ENCODE data around the gene HOXB1.

HOXB1 gene

DNA sequence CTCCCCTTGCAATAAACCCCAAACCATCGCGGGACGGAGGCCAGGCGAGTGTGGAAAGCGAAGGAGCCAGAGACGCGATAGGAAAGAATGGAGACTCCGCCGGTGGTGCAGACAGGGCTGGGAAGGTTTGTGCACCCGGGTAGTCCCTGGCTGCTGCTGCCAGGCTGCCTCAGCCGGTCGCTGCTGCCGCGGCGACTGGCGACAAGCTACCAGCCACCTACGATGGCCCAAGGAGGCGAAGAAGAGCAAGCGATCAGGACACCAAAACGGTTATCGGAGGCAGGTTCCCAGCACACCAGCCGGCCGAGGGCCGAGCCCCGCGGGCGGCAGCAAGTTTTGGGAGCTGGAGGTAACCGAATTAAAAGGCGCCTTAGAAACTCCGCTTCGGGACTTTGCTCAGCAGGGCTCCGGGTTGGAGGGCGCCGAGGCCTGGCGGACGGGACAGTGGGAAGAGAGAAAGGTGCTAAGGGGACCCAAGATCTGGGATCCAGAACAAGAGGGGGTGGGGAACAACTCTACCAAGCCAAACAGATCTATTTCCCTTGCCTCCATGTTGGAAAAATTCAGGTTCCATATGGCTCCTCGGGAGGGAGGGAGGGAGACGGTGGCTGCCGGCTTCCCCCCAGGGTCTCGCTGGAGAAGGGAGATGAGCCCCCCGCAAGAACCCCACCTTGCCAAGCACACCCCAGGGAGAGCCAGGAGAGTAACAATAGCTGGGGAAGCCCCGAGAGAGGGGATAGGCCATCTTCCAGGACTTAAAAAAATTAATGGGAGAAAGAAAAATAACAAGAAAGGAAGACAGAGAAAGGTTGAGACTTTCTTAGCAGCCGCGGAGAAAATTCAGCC, 23.8 kb upstream of the HOXB1 start:
- DNase-seq (ENCODE audit: low spot score) = no peak

DNA sequence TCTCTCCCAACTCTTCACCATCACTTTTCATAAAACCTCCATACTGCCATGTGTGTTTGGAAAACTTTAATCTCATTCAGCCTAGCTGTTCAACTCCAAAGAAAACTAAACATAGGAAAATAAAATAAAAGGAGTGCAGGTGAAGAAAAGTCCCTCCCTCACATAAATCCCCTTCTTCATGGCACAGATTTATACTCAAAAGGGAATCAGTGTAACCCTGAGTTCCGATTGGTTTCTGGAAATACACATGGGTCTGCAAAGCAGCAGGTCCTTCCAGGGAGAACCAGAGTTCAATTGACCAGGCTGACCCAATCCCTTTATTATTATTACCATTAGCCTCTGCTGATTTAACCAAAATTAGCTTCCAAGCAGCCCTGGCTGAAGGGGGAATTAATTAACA, 23.0 kb upstream of the HOXB1 start:
- DNase-seq (ENCODE audit: low spot score) = no peak

DNA sequence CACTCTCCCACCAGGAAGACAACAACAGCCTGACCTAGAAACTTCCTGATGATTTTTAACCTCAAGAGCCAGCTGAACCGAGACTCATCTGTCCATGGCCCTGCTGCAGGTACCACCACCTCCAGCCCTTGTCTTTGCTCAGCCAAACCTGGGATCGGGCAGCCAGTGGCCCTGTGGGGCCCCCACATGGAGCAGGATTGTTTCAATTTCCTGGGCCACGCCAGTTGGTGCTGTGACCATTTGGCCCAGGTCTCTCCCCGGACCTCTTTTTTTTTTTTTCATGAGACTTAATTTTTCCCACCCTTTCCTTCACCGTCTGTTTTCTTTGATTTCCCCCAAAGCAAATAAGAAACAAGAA, 22.4 kb upstream of the HOXB1 start:
- no peak for DNase-seq (ENCODE audit: low spot score)

DNA sequence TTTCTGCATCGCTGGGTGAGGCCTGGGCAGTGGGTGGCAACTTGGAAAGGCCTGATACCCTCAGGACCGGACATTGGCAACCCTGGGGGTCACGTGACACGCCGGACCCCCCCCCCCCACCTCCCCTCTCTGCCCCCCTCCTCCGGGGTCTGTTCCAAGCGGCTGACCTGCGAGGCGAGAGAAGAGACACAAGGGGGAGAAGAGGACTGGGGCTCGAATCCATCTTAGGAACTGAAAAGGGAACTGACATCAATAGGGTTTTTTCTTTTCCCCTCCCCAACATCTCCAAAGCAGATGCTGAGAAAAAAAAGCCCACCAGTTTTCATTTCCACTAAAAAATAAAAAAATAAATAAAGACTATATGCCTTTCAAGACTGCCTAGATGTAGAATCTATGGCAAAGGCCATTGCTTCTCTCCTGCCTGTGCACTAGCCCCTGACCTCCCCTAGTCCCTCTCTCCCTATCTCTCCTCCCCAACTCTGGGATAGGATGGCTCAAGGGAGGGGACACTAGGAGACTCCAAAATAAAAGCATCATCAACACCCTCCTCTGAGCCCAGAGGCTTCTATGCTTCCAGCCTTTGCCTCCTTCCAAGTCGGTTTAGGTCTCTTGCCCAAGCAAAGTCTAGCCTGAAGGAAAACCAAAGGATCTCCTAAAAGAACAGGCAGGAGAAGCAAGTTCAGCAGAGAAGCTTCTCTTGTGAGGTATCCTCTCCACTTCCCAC, 21.8 kb upstream of the HOXB1 start:
- DNase-seq (ENCODE audit: low spot score) = no peak

DNA sequence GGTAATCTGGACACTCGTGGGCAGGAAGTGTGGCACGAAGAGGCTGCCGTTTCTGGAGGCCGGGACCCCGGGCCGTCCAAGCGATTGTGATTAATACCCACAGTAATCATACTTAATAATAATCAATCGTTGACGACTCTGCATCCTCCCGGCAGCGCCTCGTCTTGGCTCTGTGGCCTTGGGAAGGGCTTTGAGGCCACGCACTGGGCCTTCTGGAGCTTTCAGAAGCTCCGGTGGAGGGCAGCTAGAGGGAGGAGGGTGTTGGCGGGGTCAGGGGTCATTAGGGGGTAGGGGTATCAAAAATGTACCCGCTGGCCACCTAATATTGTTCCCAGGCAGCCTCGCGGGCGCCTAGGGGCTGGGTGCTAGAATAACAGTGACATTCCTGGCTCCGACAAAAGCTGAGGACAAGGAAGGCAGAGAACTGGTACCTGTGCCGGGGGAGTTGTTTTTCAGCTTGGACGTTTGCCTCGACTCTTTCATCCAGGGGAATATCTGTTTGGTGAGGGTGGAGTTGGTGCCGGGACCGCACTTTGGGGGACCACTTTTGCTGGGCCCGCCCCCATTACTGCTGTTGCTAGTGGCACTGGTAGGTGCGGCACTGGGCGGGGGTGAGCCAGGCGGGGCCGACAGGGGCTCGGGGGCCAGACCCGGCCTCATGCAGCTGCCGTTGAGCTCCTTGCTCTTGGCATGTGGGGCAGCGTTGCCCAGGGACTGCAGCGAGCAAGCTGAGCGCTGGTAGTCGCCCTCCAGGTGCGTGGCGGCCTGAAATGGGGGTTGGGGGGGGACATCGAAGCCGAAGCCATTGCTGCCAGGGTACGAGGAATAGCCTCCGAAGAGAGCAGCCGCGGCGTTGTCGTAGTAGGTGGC, 21.0 kb upstream of the HOXB1 start:
- no peak for DNase-seq (ENCODE audit: low spot score)

DNA sequence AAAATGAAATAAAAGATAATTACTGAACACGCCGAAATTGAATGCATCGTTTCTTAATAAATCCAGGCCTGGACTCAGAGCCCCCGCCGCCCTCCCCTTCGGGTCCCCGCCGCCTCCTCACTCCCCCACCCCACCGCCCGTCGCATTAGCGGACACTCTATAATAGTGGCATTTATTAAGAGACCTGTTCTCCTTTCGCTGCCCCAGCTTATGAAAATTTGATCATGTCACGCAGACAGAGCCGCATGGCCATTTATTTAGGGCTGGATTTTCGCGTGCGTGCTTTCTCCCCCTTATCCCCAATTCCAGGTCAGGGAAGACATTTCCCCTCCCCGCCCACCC, 20.4 kb upstream of the HOXB1 start:
- DNase-seq (ENCODE audit: low spot score) = no peak

DNA sequence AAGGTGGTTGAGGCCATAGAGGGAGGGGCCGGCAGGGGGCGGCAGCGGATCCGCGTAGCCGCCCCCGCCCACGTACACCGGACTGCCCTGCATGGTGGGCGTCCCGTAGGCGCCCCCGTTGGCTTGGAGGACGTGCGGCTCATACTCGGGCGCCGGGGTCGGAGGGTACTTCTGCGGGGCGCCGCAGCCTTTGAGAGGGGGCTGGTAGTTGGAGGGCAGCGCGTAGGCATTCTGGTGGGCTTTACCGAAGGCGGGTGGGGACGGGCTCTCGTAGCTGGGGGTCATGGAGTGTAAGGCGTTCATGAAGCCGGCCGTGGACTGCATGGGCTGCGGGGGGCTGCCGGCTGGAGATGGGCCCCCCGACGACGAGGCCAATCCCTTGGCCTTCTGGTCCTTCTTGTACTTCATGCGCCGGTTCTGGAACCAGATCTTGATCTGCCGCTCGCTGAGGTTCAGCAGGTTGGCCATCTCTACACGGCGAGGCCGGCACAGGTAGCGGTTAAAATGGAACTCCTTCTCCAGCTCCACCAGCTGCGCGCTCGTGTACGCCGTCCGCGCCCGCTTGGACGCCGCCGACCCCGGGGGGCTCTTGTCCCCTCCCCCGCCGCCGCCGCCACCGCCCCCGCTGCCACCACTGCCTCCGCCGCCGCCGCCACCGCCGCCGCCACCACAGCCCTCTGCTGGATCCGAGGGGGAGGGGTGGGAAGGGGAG, 19.8 kb upstream of the HOXB1 start:
- DNase-seq (ENCODE audit: low spot score) = no peak

DNA sequence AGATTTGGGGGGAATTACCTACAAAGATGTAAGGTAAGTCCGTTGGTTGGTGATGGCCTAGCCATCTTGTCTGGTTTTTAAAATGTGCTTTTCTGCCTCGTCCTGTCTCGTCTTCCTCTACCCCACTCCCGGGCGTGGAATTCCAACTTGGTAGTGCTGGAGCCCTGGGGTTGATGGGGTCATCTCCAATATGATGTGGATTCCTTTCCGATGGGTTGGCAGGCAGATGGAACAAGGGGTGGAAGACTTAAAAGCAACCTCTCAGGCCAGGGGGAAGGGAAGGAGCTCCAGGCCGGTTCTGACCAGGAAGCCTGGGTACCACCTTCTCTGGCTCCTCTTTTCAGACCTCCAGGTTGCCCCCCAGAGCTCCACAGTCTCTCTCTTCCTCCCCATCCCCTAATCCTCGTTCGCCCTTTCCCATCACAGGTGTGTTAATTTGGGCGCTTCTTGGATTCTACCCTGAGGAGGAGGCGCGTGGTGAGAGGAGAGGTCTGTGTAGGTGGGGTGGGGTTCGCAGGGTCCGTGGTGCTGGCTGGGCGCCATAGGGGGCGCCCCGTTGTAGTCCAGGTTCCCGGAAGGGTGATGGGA, 19.2 kb upstream of the HOXB1 start:
- DNase-seq (ENCODE audit: low spot score) = no peak

DNA sequence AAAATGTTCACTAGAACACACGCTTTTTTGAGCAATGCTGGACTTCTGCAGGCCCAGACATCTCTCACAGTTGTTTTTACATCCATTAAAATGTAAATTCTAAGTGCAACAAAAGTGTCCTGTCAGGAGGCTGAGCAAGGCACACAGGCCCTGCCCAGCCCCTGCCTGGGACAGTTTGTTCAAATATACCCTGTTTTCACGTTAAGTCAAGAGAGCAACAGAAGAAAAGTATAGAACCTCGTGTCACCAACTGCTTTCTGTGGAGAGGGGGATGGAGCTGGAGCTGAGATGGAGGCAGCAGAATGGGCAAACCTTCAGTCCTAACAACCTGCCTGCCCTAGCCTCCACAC, 18.4 kb upstream of the HOXB1 start:
- no peak for DNase-seq (ENCODE audit: low spot score)

DNA sequence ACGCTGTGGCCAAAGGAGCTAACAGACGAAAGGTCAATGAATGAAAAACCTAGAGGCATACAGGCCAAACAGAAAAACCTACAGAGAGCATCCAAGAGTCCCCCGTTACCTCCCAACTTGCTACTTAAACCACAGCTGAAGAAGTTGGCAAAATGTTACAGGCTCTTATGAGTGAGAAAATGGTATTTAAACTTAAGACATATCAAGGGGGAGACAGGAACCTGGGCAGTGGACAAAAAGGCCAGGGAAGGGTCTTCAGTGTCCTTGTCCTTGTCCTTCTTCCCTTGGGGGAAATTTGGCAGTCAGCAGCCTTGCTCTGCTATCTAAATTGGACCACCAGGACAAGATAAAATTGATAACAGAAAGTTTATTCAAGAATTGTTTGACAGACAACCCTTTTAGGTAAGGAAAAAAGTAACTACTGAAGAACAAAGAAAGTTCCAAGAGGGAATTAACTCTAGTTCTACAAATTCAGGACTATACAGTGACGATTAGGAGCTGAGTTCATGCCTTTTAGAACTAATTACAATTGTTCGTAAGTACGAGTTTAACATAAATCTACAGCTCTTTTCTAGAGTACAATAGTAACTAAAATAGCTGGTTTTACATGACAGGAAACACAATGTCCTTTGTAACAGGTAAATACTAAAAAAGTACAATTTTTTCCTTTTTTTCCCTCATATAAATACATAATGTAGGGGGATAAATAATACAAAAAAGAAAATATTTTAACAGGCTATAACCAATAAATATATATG, 17.9 kb upstream of the HOXB1 start:
- DNase-seq (ENCODE audit: low spot score) = no peak

DNA sequence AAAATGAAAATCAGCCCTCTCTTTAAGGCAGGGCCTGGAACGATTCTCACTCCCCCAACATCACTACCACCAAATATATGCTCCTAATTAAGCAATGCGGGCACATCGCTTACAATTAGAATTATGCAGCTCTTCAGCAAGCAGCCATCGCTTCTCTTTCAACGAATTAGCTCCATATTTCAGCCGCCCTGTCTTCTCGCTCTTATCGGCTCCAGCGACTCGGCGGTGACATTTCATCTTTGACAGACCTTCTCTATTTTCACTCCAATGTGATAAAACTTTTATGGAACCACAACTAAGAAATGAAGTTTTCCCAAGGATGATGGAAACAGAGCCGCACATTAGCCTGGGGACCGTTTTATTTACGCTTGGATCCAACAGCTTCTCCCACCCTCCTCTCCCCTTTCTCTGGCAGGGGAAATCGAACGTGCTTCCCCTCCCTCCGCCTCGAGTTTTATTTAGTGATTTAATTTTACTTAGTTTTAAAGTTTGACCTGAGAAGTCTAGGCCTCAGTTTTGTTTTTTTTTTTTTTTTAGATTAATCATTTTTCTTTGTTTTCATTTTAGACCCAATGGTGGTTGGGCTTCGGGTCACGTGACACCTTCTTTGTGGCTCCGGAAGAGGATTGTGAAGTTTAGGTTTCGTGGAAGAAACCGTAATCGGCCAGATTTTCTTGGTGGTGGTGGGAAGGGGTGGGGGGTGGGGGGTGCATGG, 17.2 kb upstream of the HOXB1 start:
- DNase-seq (ENCODE audit: low spot score) = no peak

DNA sequence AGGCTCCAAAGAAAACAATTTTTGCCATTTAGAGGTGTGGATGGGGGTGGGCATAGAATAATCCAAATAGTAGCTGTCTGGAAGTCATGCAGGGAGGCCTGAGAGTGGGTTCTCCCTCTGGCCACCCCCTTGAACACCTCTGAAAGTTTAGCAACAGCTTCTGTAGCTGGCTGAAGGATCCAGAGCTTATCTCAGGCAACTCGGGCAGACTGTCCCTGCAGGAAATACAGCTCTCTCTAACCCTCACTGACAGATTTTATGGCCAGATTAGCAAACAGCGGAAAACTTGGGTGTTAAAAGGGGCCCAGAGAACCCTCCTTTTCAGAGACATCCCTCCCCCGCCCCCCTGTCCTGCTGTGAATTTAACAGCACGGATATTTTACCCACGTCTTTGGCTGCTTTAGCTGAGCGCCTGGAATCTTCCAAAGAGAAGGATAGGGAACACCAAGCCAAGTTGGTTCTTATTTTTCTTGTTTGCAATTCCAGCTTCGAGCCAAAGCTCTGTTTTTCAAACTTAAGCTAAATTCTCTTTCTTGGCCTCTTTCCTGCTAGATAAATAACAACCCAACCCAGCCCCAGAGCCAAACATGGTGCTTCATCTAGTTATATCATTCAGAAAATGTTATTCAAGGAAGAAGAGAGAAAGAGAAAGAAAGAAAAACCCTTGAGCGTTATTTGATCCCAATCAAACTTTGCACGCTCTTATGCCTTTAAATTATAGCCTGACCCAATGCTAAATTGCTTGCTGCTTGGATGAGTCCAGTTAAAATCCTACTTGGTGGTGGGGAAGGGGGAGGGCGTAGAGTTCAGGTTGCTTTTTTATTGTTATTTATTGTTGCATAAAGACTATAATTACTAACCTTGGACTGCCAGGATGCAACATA, 16.4 kb upstream of the HOXB1 start:
- DNase-seq (ENCODE audit: low spot score) = no peak

DNA sequence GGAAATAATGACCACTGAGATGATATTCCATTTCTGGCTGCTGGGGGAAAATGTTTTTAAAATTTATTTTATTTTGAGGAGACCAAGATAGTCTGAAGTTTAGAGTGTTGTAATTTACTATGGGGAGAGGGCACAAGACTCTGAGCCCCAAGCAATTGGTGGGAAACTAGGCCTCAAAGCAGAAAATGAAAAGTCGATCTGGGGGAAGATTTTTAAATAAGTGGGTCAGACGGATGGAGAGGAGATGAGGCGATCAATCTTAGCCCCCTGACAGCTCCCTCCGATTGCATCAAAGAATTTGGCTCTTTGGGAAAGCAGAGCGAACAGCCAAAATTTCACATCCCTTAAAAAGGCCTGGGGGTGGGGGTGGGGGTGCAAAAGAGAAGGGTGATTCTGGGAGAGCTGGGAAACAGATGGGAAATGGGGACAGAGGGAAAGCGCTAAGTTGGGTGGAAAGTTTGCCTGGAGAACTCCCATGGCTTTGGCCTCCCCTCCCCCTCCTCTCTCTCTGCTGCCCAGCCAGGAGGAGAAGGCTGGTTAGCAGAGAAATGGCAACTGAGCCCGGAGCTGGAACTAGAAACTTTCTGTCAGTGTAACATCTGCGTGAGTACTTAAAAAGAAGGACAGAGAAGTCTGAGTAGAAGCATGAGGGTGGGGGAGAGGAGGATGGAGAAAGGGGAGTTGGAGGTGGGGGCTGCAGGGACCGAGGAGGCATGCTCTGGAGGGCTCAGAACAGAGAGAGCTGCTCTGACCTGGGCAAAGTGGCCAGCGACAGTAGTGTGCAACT, 15.5 kb upstream of the HOXB1 start:
- no peak for DNase-seq (ENCODE audit: low spot score)

DNA sequence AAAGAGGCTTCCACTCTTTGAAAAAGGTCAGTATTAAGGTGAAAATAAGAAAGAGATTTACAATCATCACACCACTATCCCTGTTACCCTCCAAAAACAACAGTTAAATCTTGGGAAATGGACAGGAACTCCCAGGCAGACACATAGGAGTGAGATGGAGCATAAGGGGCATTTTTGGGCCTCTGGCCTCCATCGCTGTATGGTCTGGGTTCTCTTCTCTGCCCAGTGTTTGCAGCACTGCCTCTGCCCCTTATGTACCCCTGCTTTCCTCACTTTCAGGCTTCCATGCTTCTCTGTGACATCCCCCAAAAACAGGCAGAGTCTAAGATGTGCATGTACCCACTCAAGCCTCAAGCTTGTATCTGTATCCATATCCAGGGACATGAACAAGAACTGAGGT, 14.7 kb upstream of the HOXB1 start:
- DNase-seq (ENCODE audit: low spot score) = no peak

DNA sequence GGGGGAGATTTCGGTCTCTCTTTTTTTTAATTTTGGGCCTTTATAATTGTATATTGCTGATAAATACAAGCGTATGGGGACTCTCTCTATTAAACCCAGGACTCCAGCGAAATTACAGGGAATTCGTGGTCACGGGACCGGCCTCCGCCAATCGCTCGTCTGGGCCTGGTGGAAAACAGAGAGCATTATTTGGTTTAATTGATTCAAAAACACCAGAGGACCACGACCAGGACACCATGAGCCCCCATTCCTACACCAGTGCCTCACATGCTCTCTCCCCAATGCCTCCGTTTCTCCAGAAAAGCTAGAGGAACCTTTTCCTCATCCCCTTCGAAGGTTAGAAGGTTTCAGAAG, 14.2 kb upstream of the HOXB1 start, which contains the start of gene HOXB2:
TSS of gene HOXB2 (minus strand) at position 88 of the 354 bp plus-strand sequence. CDS start 198 bp downstream, outside the sequence.
- DNase-seq (ENCODE audit: low spot score) = peak; percentile 65

DNA sequence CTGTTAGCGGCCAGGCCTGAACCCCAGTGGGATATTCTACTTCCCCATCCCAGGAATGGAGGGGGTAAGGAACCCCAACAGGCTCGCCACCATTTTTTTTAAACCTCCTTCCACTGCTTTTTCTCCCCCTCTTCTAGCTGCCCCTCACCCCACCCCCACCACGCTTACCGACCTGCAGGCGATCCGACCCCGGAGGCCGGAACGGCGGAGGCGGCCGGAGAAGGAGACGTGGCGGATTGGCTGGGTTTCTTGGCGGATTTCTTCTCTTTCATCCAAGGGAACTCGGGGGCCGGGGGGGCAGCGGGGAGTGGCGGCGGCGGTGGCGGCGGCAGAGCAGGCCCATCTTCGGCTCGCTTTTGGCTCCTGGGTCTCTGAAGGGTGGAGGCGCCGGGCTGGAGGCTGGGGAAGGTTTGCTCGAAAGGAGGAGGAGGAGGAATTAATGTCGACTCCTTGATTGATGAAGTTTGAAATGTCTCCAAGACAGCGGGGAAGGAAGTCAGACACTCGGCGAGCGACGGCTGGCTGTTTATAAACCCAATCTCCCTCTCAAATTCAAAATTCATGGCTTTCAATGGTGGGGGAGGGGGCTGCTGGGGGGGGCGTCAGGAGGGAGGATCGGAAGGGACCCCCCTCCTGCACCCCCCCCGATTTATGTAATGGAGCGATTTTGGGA, 13.7 kb upstream of the HOXB1 start:
- peak; percentile 68 for DNase-seq (ENCODE audit: low spot score)

DNA sequence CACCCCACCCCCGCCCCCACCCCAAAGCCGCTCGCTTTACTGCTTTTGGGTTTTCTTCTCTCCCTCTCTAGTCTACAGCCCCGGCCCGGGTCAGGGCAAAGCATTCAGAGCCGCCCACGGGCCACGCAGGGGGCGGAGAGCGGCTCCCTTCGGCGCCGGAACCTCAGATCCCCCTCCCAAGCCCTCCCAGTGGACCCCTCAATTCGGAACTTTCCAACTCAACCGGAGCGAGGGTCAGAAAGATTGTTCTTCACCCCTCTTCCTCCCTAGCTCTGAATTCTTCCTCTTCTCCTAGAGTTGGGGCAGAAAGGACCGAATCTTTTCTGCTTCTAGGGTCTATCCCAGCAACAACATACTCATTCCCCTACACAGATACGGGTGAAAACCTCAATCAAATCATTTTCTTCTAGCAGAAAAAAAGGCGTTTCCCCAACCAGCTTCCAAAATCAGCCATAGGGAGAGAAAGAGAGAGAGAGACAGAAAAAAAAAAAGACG, 13.1 kb upstream of the HOXB1 start:
- no peak for DNase-seq (ENCODE audit: low spot score)

Data from kidney capillary endothelial cell (primary cell).